Medulla oblongata (tissue), 1 donor: ENCODE results near the gene MEIS2.

Source experiments
- DNase-seq: peaks from one replicate; pipeline ENCODE4 v3.0.0-alpha.2; 2015; ENCODE audit errors: extremely low spot score

Gene MEIS2

DNA sequence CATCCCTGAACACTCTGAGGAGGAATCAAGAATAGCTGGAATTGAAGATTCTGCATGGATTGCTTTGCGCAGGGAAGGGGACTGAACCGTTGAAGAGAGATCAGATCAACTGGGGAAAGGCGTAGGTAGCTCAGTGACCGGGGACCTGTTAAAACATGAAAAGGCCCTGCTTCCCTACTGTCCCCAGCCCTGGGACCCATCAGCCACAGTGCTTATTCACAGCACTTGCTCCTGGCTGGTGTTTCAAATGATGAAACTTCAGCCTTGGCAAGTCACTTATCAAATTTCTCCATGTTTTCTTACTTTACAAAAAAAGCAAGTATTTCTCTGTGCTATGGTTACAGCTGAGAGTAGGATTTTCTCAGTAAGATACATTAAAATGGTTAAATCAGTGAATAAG, 199.3 kb downstream of the MEIS2 start:
- DNase-seq = no peak

DNA sequence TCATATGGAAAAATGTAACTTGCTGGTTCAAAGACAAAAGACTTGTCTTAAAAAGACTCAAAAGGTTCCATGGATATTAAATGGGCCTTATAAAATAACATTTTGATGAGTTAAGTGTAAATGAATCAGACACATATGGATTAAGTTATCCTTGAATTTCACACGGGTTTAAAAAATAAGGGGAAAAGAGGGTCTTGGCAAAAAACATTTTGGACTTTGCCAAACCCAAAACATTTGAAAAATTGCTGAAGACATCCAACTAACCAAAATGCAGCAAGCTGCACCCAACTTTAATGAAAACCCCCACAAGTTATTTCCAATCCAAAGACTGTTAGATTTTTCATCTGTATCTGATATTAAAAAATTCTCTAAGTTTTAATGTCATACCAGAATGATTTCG, 200.7 kb downstream of the MEIS2 start:
- DNase-seq = no peak

DNA sequence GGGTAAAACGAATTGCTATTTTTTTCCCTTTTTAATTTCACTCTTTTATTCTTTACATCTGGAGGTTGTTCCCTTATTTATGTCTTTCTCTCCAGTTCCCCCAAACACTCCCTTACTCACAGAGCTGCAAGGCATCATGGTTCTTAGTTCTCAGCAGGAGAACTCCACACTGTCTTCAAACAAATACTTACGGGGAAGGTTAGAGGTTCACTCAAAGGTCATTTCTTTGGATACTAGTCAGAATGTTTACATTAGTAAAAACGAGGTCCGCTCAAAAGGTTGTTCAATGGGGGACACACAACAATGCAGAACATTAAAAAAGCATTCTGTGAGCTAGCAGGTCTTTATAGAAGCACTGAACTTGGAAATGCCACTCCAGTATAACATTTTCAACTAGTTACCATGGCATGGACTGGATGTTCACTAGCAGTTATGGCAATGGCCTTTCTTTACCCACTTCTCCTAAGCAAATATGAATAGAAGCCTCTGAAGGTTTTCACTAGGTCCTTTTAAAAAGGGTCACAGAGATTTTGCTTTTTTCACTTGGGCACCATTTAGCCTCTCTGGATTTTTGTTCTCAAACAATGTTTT, 201.7 kb downstream of the MEIS2 start:
- DNase-seq = no peak

DNA sequence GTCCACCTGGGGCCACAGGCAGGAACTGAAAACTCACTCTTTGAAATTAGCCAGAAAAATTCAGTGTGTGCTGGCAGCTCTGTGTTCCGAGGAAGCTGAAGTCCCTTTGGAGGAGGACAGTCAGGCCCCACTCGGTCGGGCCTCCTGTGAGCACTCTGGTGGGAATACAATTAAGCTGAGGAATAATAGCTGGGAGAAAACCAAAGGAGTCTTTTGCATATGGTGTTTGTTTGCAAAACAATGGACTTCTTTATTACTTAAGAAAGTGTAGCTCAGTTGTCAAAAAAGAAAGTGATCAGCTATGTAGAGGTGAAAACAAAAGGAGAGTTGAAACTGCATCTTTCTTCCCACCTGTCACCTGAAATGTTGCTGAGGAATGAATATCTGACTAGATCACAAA, 202.5 kb downstream of the MEIS2 start:
- DNase-seq = no peak

DNA sequence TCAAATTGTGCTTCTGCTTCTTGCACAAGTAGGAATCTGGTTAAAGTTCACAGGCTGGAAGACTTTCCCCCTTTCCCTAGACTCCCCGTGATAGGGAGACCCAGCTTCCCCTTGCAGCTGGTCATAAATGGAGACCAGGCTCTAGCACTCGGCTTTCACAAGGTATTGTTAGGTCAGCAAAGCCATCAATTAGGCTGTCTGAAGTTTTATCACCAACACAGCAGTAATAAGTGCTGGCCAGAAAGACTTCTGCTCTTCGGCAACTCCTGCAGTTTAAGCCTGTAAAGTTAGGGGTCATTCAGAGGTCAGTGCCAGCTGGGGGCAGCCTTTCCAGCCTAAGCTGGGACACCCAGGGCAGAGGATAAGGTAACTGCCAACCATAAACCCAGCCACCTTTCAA, 203.4 kb downstream of the MEIS2 start:
- no peak for DNase-seq

DNA sequence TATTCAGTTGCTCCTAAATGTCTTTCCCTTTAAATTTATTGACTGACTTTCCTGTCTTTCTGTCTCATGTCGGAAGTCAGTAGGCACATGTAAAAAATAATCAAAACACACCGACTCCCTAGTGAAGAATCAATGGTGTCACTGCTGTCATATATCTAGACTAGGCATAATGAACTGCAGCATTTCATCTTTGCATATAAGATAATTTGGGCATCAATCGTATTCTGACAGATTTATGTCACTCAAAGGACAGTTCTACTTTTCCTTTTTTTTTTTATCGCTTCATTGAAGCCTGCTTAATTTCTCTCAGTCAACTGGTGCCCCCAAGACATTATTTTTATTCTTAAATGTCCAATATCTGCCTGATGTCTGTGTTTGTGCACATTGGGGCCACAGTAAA, 206.3 kb downstream of the MEIS2 start:
- no peak for DNase-seq

DNA sequence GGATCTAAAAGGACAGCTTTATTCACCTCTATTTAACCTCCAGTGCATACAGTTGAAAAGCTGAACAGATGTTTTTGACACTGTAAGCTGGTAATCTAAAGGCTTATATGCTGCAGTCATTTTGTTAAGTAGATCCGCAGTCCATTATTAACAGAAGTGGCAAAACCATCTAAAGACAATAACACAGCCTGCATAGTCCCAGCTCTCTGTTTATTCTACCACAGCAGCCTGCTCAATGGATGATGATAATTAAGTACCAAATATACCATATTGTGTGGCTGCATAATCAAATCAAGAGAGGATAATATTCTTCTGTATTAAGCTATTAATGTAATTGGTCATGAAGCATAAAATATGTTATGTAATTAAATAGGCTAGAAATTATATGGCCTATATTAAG, 207.1 kb downstream of the MEIS2 start:
- no peak for DNase-seq

DNA sequence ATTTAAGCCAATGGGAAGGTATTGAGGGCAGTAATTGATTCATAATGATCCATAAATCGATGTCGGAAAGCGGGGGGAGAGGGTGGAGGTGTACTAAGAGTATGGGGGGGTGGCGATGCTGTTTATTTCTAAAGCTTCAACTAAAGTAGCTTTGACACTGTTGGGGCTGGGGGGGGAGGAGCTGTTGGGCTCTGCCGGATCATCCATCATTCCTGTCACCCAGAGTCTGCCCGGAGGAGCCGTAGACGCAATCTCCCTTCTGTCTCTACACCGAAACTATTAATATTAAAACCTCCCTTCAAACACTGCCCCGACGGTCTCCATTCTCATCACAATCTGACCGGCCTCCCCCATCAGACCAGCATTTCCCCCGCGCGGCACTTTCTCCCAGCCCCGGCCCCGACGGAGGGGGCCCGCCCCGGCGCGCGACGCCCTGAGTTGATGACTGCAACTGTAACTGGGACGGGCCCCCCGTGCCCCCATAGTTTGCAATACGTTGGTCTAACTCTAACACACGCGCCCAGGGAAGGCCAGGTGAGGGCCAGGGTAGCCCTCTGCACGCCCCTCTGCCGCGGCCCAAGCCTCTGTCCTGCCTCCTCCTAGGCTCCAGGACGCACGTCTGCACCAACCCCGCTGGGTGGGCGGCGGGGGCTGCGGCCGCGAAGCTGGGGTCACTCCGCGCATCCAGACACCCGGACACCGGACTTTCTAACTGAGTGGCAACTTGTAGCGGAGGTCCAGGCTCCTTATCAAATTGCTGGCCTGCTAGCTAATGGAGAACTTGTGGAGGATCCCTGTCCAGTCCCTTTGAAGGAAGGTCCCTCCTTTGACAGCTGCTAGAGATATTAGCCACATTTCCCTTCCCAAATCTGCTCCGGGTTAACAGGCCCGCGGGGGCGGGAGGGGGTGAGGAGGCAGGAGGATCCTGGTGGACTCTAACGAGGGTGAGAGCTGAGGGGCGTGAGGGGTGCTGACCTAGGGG, 212.0 kb downstream of the MEIS2 start:
- DNase-seq = peak; percentile 45

DNA sequence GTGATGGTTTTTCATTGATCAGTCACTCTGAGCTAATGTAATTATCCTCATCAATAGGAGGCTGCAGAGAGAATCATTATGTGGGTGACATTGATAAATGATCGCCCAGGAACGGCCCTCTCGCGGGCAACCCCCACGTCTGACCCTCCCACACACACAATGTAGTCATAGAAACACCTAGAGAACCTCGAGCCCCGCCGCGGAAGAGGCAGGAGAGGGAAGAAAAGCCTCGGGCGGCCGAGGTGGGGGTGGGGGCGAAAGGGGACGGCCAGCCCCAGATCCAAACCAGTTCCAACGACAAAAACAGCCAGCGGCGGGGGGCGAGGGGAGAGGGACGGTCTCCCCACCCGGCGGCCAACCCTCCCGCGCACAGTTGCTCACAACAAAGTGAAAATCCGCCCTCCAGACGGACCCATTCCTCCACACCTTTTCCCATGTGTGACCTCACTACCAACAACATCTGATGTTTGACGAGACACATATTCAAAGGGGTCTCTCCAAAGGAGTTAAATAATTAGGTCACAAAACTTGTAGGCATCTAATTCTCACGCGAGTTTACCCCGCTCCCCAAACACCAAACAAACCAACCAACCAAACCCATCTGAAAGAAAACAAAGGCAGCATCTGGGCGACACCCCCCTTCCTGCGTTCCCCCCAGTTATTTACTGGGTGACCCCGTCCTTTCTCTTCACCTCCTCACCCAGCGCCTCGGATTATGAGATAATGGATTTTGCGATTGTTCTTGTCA, 213.0 kb downstream of the MEIS2 start:
- DNase-seq = peak; percentile 38

DNA sequence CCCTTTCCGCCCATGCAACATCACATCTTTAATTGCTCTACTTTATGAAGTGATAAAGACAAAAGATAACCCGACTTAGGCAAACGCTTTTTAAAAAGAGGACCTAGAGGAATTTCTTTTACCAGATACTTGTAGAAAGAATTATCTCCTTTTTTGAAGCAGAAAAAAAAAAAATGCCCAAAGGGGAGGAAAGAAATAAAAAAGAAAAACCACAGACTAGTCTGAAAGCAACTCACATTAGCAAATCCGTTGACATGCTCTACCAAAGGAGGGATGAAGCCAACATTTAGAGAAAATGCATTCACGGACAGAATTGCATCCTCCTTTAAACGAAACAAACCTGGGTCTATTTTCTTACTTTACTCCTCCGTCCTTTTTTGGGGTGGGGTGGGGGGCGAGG, 213.6 kb downstream of the MEIS2 start:
- DNase-seq = no peak

DNA sequence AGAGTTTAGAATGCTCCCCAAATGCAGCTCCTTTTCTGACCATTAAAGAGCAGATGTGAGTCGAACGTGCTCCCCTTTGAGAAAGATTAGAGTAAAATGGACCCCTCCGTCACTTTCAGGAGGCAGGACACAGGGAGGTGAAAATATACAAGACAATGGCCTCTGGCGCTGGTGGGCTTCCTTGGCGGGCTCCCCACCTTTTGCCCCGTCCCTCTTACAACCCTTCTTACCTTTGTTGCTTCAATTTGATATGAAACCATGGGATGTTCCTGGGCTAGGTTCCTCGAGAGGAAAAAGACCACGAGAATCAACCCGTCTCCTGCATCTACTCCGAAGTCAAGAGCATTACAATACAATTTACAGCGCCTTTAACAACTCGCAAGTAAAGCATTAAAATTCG, 214.2 kb downstream of the MEIS2 start:
- no peak for DNase-seq

DNA sequence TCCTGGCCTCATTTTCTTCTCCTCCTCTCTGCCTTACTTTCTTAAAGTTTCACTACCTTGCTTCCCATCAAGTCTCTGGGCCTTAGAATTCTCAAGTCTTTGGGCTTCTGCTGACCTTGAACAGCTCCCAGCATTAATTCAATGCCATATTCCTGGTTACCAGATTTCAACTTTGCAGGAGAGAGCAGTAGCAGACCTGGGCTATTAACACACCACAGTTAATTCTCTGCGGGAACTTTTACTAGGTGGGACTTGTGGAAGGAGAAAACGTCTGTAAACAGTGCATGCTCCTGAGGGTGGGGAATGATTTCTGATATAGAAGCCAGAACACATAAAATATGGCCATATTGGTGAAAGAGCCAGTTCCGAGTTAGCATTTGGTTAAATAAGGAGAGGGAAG, 214.6 kb downstream of the MEIS2 start:
- DNase-seq = no peak

DNA sequence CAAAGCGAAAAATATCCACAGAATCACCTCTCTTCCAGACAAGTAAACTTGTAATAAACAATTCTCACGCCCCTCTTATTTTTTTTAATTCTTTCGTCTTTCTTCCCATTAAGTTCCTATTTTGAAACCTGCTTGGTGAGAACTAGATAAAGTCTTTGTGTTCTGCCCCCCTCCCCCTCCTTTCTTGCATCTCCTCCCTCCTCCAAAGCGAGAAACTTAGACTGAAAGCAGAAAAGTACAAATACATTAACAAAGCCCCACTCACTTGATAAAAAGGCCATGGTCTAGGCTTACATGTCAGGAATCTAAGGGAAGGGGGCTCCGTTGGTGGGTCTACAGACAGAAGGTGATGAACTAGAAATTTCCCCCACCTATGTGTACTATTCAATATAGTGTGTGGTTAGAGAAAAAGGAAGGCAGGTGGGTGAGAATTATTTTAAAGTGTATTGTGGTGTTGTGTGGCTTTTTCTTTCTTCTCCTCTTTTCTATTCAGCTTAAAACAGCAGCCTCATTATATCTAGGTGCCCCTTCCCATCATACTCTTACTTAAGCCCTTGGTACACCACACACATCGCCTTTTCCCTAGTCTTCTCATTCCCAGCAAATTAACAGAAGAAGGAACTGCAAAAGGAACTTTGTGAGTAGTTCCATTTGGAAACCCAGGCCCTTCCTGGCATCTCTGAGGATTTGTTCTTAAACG, 215.3 kb downstream of the MEIS2 start:
- DNase-seq = peak; percentile 12

DNA sequence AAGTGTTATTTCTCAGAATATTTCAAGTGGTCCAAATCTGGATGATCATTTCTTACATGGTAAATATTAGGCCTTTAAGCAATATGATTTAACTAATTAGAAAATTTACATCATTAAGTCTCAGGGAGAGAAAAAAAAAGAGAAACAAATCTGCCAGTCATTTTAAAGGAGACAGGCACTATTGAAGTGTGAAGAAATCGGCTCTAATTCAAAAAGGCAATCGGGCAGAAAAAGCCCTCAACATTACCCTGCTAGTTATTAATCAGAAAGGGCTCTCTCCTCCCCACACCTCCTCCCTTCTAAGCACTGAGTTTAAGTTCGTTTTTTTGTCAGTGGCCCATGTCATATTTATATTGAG, 215.9 kb downstream of the MEIS2 start:
- DNase-seq = peak; percentile 7

DNA sequence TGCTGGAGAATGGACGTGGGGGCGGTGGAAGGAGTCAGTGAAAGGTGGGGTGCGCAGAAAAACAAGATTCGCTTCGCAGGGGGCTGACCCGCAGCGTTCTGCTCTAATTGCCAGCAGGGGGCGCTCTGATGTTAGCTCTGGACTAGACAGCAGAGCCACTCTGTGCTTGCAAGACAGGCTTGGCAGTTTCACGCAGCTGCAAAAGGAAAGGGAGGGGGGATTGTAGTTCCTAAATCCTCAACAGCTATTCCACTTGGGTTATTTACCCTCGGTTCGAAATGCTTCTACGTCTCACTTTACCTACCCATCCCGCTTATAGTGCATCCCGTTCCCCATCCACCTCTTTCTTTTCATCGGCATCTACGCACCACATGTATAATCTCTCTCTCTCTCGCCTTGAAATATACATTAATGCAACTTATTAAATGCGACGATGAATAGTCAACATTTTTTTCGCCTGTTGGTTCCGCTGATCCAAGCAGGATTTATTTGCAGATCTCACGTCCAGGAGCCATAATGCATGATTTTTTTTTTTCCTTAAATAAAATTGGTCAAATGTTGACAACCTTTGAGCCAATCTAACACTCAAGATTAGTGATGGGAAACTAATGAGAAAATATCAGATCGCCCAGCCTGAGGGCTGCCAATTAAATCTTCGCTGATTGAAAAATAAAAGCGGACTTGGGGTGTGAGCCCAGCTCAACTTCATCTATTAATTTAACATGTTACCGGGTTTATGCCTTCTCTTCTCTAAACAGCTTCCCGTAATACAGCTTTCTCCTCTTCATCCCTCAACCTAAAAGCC, 216.4 kb downstream of the MEIS2 start:
- peak; percentile 96 for DNase-seq

DNA sequence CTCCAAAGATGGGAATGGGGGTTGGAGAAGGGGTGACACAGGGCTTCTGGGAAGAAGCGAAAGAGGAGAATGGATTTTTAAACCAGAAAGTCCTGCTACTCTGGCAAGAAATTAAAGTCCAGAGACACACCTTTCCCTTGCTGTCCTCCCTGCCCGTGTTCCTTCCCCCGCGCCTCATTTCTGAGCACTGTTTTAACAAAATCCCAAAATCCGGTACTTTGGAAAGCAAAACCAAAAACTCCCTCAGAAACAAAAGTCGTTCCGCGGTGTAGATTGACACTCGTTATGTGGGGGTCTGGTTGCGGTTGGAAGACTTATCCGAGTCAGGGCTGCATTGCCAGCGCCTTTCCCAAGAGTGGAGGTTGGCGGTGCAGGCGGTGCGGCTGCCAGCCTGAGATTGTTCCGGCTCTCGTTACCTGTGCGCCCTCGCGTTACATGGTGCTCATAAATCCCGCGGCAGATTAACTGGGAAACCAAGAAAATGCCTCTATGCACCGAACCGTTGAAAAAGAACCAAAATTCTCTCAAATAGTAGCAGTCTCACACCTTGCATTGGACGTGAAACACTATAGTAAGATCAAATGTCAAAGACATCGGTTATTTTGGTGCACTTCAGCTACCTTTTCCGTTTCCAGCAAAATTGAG, 217.7 kb downstream of the MEIS2 start:
- no peak for DNase-seq

DNA sequence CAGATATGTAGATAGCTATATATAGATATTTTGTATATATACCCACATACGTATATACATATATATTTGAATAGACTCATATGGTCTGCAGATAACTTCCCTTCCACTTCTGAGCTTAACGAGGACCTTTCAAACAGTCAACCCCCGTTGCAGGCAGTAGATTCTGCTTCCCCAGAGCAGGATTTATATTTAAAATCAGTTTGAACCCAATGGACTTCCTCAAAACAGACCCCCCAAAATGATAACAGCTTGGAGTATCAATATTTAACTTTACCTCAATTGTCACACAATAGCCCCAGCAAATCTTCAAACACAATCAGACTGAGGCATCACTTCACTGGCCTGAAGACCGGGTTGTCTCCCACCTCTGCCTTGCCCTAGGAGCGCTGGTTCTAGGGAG, 218.3 kb downstream of the MEIS2 start:
- DNase-seq = no peak

DNA sequence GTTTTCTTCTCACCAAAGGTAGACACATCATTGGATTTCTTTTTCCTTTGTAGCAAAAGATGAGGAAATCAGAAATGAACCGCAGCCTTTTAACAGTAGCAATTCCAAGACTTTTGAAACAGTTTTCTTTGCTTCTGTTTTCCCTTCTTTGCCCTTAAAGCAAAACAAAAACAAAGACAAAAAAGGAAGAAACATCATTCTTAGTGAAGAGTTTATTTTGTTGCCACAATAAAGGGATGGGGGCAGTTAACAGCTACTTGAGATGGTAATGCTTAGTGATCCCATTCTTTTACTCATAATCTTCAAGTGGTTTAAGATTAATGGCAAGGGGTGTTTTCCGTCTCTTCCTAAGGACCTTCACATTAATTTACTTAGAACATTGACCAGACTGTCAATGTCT, 218.8 kb downstream of the MEIS2 start:
- DNase-seq = no peak

DNA sequence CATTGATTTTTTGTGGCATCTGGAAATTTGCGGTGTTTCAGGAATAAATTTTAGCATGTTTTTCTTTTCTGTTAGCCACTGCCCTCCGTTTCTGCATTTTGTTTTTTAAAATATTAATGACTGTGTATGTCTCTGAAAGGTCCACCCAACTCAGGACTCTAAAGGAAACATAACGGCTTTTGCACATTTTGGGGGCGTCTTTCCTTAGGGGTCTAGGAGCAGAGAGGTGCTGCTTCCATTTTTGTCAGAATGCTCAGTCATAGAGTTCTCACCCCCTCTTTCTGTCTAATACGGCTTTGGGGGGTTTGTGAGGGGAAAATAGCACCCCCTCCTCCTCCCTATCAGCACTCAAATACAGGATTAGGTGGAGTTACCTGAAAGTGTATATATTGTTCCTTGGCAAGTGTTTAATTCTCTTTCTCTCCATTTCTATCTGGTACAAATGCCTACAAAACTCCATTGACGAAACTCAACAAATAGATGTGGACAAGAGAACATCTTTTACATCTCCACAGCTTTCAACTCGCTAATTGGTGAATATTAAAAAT, 219.4 kb downstream of the MEIS2 start:
- DNase-seq = no peak

DNA sequence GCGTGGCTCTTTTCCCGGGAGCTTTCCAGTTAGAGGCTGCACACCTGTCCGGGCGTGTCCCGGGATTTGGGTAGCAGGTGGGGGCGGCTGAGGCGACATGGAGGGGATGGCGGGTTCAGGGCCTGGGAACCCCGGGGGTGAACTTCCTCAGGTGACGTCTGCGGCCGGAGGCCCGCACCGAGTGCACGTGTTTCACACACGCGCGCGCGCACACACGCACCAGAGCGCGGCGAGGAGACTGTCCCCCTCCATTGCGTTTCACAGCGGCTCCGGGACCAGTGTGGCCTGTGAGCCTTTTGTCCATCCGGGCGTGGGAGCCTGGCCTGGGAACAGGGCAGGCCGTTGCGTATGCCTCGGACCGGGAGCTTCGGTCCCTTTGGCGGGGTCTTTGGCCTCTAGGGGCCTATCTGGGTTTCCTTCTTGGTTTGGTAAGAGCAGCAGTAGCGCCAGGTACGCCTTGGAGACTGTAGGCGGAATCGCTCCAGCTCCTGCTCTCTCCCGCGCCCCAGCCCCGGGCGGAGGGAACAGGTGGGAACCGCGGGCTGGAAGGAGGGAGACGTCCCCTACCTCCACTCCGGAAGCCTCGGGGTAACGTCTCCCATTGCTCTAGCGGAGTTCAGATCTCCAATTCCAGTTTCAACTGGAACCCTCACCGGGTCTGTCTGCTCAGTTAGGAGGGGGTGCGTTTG, 220.0 kb downstream of the MEIS2 start:
- no peak for DNase-seq
